ENCODE data around the gene RFC2.
"Not testable (repeated sequence)": the region's sequence is repeated elsewhere in the genome, so short reads cannot be mapped to it uniquely, and the experiment has no call there.

Gene RFC2

GRCh38 chr7:74282748-74283459 lies 28.7 kb upstream of the RFC2 start:
- no peak for DNase-seq (ENCODE audit: low read depth)

- DNase-seq (ENCODE audit: low read depth), result no peak
Measured at GRCh38 chr7:74280985-74281384, 26.8 kb upstream of the RFC2 start.

GRCh38 chr7:74277636-74278035 lies 23.4 kb upstream of the RFC2 start:
- no peak for DNase-seq (ENCODE audit: low read depth)

- no peak for DNase-seq (ENCODE audit: low read depth)
Measured at GRCh38 chr7:74275401-74275881, 21.2 kb upstream of the RFC2 start.

GRCh38 chr7:74272305-74273038 lies 18.3 kb upstream of the RFC2 start:
- DNase-seq (ENCODE audit: low read depth), result peak; percentile 91

GRCh38 chr7:74271742-74272141 lies 17.5 kb upstream of the RFC2 start:
- no peak for DNase-seq (ENCODE audit: low read depth)

- DNase-seq (ENCODE audit: low read depth), result no peak
Measured at GRCh38 chr7:74269757-74270277, 15.6 kb upstream of the RFC2 start.

- no peak for DNase-seq (ENCODE audit: low read depth)
Measured at GRCh38 chr7:74267756-74268565, 13.8 kb upstream of the RFC2 start.

- no peak for DNase-seq (ENCODE audit: low read depth)
Measured at GRCh38 chr7:74266191-74266963, 12.2 kb upstream of the RFC2 start.

- DNase-seq (ENCODE audit: low read depth), result no peak
Measured at GRCh38 chr7:74263399-74264120, 9.4 kb upstream of the RFC2 start.

- DNase-seq (ENCODE audit: low read depth), result no peak
Measured at GRCh38 chr7:74262639-74263398, 8.6 kb upstream of the RFC2 start.

GRCh38 chr7:74258639-74259038 lies 4.4 kb upstream of the RFC2 start:
- DNase-seq (ENCODE audit: low read depth), result no peak

- peak; percentile 69 for DNase-seq (ENCODE audit: low read depth)
Measured at GRCh38 chr7:74256491-74257408, 2.6 kb upstream of the RFC2 start.

GRCh38 chr7:74255461-74255860 lies 1.3 kb upstream of the RFC2 start:
- DNase-seq (ENCODE audit: low read depth), result not testable (repeated sequence)

GRCh38 chr7:74254858-74255379 lies 720 bp upstream of the RFC2 start:
- no peak for DNase-seq (ENCODE audit: low read depth)

GRCh38 chr7:74253835-74254128 lies 417 bp downstream of the RFC2 start:
- DNase-seq (ENCODE audit: low read depth), result no peak

- DNase-seq (ENCODE audit: low read depth), result no peak
Measured at GRCh38 chr7:74253331-74253730, 868 bp downstream of the RFC2 start.

- no peak for DNase-seq (ENCODE audit: low read depth)
Measured at GRCh38 chr7:74252893-74253292, 1.3 kb downstream of the RFC2 start.

- DNase-seq (ENCODE audit: low read depth), result not testable (repeated sequence)
Measured at GRCh38 chr7:74249058-74249457, 5.1 kb downstream of the RFC2 start.

Measured in GM04504 (cell line).